Measurements from ENCODE around the gene DNAJC4.

Gene DNAJC4, protein sequence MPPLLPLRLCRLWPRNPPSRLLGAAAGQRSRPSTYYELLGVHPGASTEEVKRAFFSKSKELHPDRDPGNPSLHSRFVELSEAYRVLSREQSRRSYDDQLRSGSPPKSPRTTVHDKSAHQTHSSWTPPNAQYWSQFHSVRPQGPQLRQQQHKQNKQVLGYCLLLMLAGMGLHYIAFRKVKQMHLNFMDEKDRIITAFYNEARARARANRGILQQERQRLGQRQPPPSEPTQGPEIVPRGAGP

DNA sequence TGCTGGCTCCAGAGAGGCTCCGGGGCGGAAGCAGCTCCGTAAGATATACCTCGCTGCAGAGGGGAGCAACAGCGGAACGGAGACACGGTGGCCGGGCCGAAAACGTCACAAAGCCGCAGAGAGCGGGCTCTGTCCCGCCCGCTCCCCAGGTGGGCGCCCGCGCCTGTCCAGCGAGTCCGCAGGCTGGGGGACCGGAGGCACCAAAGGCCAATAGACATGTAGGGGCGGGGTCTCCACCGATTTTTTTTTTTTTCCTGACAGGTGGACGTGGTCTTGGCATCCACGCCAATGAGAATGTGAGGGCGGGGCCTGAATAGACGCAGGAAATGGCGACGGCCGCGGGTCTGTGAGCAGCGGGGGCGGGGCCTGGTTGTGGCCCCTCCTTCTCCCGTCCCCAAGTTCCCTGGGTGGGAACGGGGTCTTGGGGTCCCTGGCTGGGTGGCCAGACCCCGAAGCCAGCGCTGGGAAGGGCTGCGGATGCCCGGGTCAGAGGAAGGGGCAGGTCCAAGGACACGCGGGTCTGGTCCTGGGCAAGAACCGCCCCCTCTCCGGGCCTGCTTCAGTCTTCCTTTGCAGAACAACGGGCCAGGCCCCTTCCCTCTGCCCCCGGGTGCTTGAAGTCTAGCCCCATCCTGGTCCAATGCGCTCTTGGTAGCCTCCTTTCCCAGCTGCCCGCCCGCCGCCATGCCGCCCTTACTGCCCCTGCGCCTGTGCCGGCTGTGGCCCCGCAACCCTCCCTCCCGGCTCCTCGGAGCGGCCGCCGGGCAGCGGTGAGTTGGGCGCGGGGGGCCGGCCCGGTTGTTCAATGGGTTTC lies at the start of gene DNAJC4:
Gene DNAJC4, plus strand, starts transcription at position 378 of the 814 bp plus-strand sequence. Its CDS starts 307 bp downstream, at position 685.
- DNase-seq = peak; percentile 90 to 92

DNA sequence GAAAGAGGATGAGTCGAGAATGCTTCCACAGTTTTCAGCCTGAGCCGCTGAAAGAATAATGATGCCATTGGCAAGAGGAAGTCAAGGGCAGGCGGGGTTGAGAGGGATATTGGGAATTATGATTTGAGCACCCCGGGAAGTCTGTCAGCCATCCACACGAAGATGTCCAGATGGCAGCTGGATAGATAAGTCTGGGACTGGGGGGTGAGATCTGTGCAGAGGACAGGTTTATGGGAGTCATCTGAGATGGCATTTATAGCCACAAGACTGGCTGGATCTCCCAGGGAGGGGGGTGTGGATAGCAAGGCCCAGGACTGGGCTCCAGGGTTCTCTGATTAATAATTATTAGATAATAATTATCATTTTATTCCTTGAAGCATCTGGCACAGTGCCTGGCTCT lies 49.5 kb upstream of the DNAJC4 start:
- no peak for DNase-seq

DNA sequence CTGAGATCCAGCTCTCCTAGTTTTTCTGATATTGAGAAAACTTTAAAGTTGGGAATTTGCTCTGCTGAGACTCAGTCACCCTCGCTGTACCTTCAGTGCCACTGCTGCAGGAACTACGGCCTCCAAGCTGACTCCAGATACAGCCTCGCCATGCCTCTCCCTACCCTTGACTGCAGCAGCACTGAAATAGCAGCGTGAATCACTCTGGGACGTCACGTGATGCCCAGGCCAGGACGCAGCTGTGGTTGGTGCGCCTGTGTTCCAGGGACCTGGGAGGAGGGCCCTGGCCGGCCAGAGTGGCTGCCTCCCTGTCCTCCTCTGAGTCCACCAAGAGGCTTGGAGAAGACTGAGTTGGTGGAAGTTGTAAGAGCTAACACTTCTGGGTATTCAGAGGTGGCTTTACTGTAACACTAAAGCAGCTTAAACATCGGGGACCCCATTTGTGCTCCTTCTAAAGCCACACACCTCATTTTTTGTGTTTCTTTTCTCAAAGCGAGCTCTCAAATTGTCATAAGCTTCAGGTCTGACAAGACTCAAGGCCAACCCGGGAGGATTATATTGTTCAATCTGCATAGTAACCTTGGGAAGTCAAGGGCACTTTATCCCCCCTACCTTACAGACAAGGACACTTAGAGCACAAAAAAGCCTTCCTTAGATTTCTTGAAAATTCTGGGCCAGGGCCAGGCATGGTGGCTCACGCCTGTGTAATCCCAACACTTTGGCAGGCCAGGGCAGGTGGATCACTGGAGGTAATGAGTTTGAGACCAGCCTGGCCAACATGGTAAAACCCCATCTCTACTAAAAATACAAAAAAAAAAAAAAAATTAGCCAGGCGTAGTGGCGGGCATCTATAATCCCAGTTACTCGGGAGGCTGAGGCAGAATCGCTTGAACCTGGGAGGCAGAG lies 48.6 kb upstream of the DNAJC4 start:
- DNase-seq = peak; percentile 49 to 60

DNA sequence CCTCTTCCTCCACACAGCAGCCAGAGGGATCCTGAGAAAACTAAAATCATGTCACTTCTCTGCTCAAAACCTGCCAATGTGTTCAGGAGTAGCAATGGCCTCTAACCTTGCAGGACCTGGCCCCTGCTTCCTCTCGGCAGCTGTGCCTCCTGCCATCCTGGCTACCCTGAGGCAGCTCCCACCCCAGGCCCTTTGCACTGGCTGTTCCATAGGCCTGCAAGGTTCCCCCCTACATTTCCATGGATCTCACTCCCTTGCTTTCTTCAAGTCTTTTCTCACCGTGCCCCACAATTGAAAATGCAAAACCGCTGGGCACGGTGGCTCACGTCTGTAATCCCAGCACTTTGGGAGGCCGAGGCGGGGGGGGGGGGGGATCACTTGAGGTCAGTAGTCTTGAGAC lies 46.5 kb upstream of the DNAJC4 start:
- no peak for DNase-seq

DNA sequence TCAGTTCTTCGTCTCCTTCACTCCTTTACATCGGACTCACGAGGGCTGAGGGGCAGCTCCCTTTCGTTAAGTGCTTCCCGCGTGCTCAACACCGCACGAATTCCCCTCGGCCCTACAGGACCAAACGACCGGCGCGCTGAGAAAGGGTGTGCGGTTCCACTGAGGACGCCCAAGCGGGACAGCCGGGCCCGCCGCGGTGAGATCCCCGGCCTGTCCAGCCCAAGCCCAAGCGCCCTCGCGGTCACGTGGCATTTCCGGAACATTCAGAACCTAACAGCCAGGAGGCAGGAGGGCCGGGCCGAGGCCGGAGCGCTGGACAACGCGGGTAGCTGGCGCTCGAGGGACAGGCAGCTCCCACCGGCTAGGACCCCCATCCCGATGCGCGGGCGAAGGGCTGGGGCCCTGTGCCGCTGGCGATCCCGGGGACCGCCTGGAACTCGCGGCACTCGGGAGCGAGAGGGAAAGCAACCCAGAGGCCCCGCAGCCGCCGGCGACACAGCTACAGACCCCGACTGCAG lies 45.1 kb upstream of the DNAJC4 start:
- no peak for DNase-seq

DNA sequence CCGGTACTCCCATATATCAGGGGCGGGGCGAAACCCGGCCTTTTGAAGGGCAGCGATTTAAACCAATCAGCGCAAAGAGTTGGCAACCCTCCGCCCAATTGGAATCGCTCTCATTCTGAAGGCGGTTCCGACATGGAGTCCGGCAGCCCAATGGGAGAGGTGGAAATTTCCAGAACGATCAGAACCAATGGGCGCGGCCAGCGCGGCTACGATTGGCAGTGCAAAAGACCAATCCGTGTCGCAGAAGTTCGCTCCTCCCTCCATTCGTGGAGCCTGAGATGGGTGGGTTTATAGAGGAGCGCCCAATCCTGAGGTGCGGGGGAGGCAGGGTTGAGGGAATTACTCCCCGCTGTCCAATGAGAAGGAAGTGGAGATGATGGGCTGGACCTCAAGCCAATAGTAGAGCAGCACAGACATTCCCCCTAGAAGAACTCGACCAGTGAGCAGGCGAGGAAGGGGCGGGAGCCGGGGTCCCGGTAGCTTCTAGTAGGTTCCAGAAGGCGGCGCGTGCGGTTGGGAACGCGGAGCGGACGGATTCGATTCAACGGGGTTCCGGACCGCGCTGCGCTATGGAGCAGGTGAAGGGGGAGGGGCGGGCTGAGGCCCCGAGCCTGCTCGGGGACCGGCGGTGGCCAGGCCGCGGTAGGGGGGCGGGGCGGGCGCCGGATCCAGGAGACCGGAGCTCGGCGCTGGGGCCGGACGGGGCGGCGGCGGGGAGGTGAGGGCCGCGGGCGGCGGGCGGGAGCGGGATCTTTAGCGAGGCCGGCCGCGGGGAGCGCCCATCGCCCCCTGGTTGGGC lies 44.5 kb upstream of the DNAJC4 start, which contains the start of gene STIP1:
Gene STIP1, plus strand, starts transcription at position 479 of the 799 bp plus-strand sequence. Its CDS starts 91 bp downstream, at position 570.
- peak; percentile 98 to 99 for DNase-seq

DNA sequence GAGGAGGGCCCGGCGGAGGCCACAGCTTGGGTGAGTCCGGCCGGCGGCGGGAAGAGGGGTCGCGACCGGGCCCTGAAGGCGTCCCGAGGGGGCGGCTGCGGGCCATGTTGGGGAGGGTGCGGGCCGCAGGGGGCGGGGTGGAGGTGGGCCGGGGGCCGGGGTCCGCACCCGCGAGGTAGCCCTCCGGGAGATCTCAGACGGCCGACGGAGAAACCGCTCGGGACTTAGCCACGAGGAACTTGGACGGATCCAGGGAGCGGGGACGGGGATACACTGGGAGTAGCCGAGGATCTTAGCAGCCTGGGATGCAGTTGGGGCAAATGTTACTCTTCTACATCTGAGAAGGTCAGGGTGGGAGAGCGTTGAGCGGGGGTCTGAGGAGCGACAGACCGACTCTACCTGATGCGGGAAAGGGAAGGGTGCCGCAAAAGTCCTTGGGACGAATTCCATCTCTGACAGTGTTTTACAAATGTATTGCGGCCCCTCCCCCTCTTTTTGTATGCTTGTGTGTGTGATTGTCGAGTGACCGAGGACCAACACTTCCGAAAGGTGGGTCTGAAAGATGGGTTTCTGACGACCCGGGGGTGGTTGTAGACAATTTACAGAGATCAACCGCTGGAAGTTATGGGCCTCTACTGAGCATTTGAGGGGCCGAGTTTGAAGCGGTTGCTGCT lies 43.7 kb upstream of the DNAJC4 start:
- DNase-seq = peak; percentile 41 to 48

DNA sequence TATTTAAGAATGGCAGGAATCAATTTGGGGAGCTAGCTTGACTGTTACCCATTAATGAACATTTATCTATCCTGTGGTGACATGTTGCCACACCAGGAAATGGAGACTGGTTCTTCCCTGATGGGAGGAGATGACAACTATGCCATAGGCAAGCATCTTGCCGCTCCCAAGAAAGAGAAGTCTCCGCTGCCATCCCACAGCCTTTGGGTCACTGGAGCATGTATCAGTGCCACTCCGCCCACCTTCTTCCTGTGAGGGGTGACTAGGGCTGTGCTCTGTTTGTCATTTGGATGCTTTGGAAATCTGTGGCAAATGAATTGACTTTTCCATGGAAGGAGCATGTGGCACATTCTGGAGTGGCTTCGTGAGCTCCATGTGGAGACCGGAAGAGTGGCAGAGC lies 37.9 kb upstream of the DNAJC4 start:
- no peak for DNase-seq

DNA sequence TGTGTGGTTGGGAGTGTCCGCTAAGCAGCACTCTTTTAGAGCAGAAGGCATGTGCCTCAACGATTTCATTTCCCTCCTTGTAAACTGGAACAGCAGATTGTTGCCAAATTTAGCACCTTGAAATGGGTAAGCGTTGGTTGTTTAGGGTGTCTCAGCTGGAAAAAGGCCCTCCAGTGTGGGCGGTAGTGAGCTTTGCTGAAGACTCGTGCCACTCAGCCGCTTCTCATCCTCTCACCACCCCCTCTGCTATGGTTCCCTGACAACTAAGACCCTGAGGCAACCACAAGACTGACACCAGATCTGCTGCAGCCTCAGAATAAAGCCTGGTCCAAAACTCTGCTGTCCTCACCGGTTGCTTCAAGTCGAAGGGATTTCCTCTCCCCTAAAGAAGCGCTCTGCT lies 33.7 kb upstream of the DNAJC4 start:
- no peak for DNase-seq

DNA sequence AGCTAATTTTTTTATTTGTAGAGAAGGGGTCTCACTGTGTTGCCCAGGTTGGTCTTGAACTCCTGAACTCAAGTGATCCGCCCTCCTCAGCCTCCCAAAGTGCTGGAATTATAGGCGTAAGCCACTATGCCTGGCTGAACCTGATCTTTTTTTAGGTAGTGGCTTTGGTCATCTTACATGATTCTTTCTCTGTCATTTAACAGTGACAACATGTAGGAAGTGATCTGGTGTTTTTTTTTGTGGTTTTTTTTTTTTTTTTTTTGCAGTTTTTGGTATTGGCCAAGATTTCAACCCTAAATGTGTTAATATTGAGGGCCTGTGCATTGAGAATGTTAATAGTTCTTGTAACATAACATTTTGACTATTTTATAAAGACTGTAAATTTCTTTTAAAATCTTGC lies 31.8 kb upstream of the DNAJC4 start:
- DNase-seq = no peak

DNA sequence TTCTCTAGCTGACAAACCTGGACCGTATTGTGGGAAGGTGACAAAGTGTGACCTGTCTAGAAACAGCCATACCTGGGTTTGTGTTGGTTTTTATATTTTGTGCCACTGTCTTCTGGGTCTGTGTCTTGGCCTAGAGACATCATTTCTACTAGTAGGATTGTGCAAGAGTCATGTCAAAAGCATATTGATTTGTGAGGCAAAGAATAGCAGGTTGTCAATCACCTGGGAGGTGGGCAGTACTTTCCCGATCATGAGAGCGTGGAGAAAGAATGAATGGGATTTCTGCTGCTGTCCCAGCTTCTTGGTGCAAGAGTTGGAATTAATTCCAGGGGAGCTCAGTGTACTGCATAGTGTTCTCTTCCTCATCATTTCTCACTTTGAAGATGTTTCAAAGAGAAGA lies 28.8 kb upstream of the DNAJC4 start:
- DNase-seq = no peak

DNA sequence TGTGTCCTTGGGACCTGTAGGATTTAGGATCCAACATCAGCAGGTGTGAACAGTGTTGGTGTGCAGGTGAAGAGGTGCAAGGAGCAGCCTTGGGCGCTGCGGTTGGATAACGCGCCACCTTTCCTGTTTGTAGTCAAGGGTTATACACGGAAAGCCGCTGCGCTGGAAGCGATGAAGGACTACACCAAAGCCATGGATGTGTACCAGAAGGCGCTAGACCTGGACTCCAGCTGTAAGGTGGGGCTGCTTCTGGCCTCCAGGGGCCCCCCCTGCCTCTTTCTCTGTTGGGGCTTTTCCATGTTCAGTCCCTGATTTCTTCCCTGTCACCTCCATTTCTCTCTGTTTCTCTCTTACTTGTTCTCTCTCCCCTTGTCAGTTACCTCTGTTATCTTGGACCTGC lies 27.4 kb upstream of the DNAJC4 start:
- no peak for DNase-seq

DNA sequence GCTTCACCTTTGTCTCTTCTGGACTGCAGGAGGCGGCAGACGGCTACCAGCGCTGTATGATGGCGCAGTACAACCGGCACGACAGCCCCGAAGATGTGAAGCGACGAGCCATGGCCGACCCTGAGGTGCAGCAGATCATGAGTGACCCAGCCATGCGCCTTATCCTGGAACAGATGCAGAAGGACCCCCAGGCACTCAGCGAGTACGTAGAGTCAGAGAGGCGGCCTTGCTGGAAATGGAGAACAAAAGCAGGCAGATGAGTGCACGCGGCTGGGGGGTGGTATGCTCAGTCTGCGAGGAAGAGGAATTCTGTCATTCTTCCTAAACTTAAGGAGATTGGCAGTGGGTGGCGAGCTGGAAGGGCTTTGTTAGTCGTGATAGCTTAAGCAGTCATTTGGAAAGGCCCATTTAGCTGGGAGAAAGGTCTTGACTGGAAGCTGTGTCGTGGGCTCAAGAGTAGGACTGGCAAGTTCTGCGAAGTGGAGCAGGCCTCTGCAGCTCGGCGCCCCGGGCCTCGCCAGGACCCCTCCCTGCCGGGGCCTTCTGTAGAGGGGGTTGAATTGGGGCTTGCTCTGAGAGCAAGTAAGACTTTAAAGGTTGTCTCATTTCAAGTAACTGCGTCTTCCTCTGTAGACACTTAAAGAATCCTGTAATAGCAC lies 26.8 kb upstream of the DNAJC4 start:
- no peak for DNase-seq

DNA sequence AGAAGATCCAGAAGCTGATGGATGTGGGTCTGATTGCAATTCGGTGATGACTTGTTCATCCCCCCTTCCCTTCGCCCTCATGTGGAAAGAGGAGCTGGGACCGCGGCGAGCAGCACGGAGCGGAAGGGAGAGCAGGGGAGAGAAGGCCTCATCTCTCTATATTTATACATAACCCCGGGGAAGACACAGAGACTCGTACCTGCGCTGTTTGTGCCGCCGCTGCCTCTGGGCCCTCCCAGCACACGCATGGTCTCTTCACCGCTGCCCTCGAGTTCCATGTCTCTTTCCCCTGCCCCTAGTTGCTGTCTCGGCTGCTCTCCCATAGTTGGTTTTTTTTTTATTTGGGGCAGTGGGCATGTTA lies 26.3 kb upstream of the DNAJC4 start:
- no peak for DNase-seq

DNA sequence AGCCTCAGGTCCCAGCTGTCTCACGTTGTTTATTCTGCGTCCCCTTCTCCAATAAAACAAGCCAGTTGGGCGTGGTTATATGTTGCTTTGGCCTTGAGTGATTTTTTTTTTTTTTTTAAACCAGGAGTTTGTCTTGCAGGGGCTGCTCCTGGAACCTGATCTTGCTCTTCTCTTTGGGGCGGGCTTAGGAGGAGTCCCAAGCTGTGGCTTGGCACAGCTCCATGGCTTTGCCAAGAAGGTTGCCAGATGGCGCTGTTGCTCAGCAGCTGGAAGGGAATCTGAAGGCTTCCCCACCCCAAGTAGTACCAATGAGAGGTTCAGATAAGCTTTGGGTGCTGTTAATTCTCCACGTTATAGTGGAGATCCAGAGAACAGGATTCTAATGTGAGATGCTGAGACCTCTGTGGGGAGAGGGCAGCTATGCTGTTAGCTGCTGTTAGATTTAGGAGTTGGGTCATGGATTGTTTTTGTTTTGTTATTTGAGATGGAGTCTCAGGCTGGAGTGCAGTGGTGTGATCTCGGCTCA lies 25.8 kb upstream of the DNAJC4 start:
- DNase-seq = peak; percentile 75 to 79

DNA sequence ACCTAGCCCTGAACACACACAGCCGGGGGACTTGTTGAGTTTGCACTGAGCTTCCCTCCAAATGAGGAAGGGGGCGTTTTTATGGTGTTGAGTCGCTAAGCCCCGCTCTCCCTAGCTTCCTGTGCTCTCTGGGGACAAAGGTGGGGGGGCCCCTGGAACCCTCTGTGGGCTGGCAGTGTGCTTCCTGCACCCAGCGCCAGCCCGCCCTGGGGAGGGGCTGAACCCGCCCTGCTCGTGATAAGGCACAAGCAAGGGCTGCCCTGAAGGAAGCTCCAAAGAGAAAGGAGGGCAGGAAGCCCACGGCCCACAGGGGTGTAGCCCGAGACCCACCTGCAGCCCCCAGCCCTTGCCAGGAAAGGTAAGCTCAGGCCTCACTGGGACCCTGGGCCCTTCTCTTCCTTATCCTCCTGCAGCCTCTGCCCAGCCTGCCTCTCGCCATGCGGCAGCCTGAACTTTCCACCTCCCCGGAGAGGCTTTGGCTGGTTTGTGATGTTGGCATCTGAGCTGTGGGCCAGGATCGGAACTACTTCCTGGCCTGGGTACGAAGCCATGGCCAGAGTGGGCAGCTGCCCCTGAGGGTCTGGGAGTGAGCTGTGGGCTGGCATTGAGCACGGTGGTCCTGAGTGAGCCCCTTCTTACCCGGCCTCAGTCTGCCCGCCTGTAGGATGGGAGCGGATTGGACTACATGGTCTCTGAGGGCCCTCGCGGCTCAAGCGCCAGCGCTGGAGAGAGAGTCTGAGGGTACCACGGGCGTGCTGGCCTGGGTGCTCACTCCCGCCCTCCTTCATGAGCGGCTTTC lies 23.7 kb upstream of the DNAJC4 start, which contains the start of gene FERMT3:
Gene FERMT3, plus strand, starts transcription at position 265 of the 799 bp plus-strand sequence. CDS start 644 bp downstream, outside the sequence.
- DNase-seq = peak; percentile 75 to 87

DNA sequence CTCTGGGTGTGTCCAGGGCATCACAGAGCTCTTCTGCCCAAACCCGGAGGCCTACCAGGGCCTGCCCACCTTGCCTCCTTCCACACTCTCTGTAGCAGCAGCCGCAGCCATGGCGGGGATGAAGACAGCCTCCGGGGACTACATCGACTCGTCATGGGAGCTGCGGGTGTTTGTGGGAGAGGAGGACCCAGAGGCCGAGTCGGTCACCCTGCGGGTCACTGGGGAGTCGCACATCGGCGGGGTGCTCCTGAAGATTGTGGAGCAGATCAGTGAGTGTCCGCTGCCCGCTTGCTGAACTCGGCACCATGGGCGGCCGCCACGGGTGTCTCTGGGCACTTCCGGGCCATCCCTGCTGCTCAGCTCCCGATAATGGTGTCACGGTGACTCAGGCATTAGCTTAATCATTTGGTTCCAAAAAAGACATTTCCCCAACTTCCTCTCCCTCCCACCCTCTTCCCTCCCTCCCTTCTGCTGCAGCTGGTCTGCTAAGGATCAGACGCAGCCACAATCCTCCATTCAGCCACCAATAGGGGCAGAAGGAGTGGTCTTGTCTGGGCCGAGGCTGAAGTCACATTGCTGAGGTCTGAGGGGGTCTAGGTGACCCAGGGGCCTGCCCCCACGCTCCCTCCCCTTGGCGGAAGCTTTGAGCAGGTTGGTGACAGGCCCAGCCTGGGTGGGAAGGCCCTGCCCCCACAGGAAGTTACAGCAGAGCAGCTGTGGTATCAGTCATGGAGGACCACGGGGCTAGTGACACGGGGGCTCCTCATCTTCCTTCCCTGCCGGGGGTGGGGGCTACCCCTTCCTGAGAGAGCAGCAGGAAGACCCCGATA lies 22.9 kb upstream of the DNAJC4 start:
- DNase-seq = peak; percentile 84 to 85

DNA sequence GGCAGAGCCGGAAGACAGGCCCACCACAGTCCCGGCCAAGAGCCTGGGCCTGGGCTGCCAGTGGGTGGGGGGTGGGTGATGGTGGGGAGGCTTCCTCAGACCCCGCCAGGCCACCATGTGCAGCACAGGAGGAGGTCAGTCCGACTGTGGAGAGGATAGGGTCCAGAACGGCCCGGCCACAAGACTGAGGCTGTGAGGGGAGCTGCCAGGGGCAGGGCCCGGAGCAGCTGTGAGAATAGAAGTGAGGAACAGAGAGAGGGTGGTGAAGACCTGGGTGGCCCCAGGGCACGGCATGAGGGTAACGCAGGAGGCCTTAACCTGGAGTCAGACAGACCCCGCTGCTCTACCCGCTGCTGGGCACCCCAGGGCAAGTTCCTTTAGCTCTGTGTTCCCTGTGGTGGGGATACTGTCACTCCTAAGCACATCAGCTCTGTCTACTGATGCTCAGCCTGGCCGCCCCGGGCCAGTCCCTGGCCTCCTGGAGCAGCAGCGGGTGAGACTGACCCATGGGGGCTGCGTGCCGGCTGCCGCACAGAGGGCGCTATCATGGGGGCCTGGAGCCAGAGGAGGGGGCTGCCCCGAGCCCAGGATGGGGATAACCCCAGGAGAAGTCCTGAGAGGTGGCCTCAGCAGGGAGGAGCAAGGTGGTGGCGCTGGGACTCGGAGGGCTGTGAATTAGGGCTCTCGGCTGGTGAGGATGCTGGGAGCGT lies 22.1 kb upstream of the DNAJC4 start:
- no peak for DNase-seq

All from stimulated activated CD4-positive, alpha-beta T cell treated with anti-CD3 and anti-CD28 coated beads, Interleukin-2, amount 100 ng/mL, for 24 hours (primary cell).